GM19193 (cell line): Measurements from ENCODE around the gene ADIG.

Experiments
- POLR2A ChIP-seq: IDR thresholded peaks from 4 replicates; pipeline ENCODE4 v1.6.1; 2011; ENCODE audit not compliant: insufficient read depth, insufficient read length; ENCODE audit errors: extremely low read depth

The ADIG gene

DNA sequence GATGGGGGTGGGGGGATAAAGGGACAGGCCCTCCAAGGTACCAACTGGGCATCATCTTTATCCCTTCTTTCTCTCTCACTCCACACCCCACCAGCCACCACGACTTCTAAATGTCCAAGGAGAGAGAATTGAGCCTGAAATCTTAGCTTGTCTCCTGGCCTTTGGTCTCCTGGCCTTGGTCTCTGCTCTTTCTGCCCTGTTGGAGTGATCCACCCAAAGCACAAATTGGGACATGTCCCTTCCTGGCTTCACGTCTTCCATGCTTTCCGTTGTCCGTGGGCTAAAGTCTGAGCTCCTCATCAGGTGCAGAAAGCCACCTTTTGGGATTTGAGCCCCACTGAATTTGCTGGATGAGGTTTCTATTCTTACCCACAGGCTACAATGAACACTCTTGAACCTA lies 8.4 kb downstream of the ADIG start:
- TF ChIP-seq POLR2A = no peak

DNA sequence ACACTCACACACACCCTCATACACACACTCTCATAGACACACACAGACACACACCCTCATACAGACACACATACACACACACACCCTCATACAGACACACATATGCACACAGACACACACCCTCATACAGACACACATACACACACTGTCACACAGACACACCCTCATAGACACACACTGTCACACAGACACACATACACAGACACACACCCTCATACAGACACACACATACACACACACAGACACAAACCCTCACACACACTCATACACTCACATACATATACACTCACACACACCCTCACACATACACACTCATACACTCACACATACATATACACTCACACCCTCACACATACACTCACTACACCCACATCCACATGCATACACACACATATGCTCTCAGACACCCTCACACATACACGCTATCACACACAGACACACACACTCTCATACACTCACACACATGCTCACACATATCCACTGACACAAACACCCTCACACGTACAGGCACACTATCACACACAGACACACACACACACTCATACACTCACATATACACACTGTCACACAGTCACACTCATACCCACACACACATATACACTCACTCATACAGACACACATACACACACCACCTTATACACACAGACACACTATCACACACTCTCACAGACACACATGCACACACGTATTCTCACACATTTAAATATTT lies 9.1 kb downstream of the ADIG start:
- TF ChIP-seq POLR2A = no peak

DNA sequence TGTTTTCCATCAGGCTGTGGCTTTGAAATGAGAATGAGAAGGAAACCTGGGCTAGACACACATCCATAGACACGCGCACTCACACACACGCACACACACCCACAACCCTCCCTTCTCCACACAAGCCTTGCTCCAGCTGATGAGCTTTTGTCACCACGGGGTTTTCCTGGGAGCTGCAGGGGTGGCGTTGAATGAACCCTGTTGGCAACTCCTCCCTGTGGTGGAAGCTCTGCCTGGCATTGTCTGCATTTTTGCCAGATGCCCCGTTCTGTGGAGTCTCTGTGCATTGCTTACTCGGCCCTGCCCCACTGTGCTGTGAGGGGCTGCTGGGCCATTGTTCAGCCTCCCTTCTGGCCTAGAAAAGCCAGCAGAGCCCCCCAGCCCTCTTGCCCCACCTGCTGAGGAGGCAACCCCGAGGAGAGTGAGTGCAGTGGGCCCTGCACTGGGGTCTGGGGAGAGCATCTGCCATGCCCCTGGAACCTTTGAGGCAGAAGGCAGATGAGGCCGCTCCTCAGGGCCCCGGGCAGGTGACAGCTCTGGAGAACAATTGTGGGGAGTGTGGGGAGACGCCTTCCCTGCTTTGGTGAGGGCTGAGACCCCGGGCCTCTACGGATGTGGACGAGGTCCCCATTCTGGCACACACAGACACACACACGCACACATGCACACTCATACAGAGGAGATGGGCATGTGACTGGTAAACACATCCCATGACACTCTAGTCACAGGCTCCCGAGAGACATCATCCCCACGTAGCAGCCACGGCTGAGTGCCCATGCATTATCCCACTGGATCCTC lies 9.9 kb downstream of the ADIG start:
- TF ChIP-seq POLR2A = no peak

DNA sequence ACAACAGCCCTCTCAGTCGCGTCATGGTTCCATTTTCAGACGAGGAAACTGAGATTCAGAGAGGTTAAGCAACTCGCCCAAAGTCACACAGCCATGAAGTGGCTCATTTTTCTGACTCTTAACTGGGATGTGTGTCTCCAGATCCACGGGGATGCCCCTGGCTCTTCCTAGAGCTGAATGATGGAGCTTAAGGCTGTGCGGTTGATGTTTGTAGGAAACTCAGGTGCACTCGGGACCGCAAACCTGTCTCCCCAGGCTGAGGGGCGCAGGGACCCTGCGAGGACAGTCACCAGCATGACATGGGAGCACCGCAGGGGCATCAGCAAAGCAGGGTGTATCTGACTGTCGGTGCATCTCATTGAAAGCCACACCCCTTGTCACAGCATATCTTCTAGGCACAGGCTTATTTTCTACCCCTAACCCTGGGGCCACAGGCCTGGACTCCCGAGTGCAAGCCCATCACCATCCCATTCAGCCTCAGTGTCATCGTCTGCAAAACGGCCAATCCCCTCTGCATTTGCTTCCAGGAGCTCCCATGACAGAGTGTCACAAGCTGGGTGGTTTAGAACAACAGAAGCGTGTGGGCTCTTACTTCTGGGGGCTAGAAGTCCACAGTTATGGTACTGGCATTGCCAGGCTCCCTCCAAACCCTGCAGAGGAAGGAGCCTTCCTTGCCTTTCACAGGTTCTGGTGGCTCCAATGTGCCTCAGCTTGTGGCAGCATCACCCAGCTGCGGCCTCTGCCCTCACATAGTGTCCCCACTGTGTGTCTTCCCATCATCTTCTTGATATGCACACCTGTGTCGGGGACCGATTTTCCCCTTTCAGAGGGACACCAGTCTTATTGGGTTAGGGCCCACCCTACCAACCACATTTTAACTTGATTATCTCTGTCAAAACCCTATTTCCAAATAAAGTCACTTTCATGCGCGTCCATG lies 10.7 kb downstream of the ADIG start:
- TF ChIP-seq POLR2A = no peak

DNA sequence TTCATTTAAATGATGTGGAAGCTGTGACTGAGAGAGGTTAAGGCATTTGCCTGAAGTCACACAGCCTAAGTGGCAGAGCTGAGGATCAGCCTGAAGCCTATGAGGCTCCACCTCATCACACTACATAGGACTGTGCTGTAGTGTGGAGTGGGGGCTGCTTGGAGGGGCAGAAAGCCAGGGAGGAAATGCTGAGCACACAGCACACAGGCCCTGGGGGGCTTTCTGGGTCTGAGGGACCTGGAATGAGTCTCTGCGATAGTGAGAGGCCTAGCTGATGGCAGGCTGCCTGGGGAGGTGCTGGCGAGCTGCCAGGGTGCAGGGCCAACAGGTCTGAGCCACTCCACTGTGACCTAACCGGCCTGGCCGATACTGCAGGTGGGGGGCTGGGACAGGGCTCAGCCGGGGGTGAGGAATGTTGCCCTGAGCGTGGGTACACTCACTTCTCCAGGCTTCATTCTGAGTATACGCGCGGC lies 18.4 kb downstream of the ADIG start:
- no peak for TF ChIP-seq POLR2A

DNA sequence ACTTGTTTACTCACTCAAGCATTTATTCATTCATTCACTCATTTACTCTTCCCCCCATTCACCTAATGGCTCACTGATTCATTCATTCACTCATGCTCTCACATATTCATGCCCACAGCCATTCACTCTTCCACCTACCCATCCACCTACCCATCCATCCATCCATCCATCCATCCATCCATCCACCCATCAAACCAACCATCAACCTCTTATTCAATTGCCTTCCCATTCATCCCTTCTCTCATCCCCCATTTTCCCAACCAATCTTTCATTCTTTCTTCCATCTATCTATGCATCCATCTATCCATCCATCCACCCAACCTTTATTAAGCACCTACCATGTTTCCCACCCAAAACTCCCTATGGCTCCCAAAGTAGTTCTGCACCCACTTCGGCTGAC lies 19.1 kb downstream of the ADIG start:
- TF ChIP-seq POLR2A = no peak

DNA sequence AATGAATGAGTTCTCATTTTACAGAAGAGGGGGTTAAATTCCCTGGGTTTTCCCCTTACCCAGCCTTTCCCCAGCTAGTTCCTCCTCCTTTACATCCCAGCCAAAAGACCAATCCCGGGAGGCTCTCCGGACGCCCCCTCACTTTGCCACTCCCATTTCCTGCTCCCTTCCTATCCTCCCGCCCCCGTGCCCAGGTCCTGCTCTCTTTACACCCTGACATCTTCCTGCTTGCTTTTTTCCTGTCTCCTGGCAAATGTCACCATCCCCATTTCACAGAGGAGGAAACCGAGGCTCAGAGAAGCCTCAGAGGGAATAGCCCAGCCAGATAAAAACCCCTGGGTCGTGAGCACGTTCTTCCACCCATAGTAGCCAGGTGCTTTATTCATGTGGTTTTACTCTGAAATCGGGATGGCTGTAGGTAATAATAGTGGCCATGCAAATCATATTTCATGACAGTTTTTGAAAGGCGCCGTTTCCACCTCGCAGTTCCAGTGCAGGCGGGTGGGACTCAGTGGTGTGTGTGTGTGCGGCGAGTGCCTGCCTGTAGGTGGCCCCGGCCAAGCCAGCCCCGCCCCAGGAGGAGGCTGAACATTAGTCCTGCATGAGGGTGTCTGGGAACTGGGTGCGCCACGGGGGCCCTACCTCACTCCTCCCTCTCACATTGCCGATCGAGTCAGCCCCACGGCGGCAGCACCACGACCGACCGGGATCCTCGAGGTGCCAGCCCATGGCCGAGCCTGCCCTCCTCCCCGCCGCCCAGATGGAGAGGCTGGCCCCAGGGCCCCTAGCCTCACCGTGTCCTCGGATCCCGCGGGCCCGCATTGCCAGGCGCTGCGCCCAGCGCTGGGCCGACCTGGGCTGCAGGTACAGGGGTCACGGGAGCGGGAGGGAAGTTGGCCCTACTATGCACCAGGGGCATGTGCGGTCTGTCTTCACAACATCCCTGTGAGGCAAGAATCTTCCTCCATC lies 20.5 kb downstream of the ADIG start, which contains the start of gene ARHGAP40:
ARHGAP40 (plus strand) TSS at position 594 of the 969 bp plus-strand sequence.
- TF ChIP-seq POLR2A = no peak

DNA sequence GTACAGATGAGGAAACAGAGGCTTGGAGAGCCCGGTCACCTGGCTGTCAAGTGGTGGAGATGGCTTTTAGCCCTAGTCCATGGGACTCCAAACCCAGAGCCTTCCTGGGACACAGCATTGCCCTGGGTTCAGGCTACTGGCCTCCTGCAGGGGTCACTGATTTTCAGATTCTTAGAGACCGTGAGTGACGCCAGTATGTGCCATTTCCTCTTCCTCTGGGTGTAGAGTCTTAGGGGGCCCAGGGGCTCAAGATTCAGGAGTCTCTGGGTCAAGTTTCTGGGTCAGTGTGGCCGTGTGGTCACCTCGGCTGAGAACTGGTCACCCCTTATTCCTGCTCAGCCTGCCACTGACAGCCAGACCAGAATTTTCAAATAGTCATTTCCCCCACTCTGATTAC lies 21.2 kb downstream of the ADIG start:
- TF ChIP-seq POLR2A = no peak

DNA sequence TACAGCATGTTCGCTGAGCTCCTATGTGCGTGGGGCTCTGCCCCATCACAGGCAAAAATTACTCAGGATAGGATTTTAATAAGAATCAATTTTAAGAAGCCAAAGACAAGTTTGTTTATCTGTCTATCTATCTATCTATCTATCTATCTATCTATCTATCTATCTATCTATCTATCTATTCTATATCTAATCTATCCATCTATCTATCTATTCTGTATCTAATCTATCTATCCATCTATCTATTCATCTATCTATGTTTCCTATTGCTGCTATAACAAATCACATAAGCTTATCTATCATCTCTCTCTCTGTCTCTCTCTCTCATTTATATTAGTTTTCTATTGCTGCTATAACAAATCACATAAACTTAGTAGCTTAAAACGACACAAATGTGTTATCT lies 22.3 kb downstream of the ADIG start:
- no peak for TF ChIP-seq POLR2A

DNA sequence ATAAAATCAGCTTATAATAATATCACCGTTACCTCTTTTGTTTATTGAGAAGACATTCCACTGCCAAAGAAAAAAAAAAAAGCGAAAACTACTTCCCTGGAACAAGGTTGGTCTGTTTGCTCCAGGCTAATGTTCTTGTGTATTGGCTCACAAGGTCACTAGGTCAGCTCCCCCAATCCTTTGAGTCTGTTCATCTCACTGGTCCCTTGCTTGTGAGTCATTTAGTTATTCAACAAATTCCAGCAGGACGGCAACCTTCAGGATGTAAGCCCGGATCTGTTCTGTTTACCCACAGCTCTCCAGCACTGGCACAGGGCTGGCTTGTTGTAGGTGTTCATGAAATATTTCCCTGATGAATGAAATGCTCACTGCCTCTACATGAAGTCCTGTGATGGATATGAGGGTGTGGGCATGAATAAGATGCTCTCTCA lies 23.9 kb downstream of the ADIG start:
- no peak for TF ChIP-seq POLR2A

DNA sequence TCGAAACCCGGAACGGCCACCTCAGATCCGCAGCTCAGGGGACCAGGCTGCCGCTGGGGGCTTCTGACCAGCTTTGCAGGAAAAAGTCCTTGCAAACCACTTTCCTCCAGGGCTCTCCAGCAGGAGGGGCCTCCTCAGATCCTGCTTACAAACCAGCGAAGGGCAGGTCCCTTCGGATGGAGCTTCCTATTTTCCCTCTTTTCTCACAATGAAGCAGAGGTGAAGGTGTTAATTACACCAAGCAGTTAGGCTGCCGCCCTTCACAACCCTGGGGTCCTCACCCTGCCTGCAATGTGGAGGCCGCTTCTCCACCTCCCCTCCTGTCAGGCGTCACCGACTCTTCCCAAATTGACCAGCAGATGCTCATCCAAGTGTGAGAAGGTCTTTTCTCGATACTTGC lies 26.4 kb downstream of the ADIG start:
- no peak for TF ChIP-seq POLR2A

DNA sequence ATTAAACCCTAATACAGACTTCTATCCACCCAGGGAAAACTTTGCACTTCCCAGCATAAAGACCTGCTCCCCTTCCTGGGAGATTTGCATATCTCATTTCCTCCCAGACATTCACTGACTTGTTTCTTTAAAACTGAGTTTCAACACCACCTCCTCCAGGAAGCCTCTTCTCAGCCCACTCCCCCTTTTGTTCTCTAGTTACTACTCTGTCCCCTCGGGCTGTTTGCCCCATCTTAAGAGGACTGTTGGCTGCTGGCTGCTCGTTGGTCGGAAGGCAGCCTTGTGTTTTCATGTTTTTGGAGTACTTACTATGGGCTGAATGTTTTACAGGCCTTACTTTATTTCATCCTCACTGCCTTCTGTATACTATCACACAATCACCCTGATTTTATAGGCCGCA lies 27.2 kb downstream of the ADIG start:
- no peak for TF ChIP-seq POLR2A

DNA sequence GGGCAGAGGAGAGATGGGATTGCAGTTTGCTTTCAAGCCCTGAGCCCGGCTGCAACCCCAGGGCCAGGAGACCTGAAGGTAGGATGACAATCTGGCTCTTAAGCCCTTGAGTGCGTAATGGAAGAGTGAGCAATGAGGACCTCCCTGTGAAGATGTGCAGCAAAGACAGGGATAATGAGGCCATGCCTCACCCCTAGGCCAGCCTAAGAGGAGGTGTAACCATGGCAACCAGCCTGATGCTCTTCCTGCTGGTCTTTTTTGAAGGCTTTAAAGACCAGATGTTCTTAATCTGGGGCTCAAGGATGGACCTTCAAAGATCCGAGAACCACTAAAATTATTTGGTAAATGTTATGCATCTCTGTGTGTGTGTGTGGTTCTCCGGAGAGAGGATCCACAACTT lies 28.8 kb downstream of the ADIG start:
- no peak for TF ChIP-seq POLR2A

DNA sequence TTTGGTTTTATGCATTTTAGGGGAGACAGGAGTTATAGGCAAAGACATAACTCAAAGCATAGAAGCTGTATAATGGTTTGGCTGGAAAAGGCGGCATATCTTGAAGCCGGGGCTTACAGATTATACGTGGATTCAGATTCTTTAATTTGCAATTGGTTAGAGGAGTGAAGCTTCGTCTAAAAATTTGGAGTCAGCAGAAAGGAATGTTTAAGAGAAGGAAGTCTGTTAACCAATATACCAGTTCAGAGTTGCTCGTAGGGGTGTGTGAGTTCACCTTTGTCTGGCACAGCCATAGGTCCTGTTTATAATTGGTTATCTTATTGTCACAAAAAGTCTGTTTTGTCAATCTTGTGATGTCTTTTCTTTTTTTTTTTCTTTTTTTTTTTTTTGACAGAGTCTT lies 29.5 kb downstream of the ADIG start:
- TF ChIP-seq POLR2A = no peak
